HPDE6-E6E7 (cell line): ENCODE data around the gene FBXO40.
"Not testable (repeated sequence)": the region's sequence is repeated elsewhere in the genome, so short reads cannot be mapped to it uniquely, and the experiment has no call there.

ENCODE experiments used
- DNase-seq: peaks from one replicate; pipeline ENCODE4 v3.0.0; 2011; ENCODE audit warnings: missing footprints; ENCODE audit errors: extremely low spot score

Gene FBXO40, protein sequence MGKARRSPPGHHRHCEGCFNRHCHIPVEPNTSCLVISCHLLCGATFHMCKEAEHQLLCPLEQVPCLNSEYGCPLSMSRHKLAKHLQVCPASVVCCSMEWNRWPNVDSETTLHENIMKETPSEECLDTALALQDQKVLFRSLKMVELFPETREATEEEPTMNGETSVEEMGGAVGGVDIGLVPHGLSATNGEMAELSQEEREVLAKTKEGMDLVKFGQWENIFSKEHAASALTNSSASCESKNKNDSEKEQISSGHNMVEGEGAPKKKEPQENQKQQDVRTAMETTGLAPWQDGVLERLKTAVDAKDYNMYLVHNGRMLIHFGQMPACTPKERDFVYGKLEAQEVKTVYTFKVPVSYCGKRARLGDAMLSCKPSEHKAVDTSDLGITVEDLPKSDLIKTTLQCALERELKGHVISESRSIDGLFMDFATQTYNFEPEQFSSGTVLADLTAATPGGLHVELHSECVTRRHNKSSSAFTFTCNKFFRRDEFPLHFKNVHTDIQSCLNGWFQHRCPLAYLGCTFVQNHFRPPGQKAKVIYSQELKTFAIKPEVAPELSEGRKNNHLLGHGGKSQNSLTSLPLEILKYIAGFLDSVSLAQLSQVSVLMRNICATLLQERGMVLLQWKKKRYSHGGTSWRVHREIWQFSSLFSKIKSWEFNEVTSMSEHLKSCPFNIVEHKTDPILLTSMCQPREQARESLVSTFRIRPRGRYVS

DNA sequence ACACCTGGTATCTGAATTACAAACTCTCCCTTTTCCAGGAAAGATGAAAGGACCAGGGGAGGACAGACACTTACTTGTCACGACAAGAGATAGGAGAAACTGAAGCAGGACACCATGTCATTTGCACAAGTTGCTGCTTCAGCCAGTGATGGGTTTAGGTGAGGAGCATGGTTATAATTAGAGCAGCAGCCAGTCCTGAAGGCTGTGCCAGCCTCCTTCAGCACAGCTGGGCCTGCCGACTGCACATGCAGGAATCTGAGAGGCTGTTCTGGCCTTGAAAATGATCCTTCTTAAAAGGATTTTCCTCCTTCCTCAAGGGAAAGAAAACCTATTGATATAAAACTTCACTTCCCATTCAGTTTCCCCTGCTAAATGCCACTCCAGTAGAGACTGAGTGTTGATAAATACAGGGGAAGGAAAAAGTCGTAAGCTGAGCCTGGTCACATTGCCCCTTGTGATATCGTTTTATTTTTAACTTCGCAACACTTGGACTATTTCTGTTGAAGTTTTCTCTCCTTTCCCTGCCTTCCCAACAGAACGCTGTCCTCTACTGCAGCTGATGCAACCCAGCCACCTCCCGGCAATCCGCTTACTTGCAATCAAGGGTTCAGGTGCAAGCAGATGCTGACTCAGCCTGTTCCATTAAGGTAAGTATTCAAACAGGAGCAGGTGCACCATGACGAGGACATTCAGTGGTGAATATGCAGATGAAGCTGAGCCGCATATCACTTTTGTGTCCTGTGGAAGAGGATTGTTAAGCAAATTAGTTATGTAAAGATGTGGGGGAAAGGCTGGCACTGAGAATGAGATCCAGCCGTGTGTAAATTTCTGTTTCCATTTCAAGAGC is at the start of gene FBXO40:
TSS of gene FBXO40 (plus strand) at position 524 of the 847 bp plus-strand sequence. CDS start 27,197 bp downstream, outside the sequence.
- no peak for DNase-seq

DNA sequence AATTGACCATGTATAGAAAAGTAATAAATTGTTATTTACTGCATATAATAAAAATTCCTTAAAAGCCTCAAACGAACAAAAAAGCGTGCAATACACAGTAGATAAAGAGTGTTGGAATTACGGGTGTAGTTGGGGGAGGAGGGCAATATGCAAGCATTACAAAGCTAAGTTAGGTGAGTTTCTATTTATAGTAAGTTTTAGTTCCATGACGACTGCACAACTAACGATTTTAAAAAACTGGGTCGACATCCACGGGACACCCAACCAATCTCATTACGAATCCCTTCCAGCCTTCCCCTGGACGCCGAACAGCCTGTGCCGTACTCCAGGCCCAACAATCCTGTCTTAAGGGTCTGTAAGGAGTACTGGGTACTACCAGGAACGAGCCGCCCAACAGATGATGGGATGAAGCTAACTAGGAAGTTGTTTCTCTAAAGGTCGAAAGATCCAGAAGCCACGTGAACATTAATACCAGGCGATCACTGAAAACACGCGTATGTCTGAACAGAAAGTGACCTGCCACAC is 48.1 kb upstream of the FBXO40 start:
- DNase-seq = peak; percentile 25

DNA sequence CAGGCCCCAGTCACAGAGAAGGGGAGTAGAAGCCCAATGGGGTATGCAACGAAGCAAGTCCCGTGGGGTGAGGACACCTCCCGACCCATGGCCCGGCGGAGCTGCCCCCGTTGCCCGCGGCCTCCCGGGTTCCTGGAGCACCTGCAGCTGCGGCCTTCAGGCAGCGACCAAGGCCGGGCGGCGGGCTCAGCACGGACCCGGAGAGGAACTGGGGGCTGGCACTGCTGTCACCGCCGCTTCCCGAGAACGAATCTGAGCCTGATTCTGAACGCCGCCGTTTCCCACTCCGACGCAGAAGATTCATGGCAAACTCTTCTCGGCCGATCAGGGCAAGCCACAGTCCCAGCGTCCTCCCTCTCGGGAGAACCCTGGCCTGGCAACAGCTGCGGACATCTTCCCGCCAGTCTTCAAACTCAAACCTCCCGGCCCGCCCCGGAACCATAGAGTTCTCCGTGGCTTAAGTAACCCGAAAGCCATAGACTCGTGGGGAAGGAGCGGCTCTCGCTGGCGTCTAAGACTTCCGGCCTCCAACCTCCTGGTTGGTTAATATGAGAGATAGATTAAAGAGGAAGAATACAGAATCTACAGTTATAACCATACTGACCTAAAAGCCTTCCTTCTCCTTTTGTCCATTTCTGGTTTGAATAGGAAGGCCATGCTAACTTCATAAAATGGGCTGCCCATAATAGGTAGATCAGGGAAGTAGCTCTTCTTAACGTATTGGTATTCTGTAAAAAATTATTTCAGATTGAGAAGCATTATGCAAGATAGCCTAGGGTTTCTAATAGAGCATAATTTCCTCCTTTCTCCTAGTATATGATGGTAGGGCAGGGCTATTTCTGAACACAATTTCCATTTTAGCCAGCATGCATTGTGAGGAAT is 47.4 kb upstream of the FBXO40 start, which contains the start of gene POLQ:
TSS of gene POLQ (minus strand) at position 415 of the 882 bp plus-strand sequence. CDS start at position 304, 111 bp downstream.
- DNase-seq = peak; percentile 85

DNA sequence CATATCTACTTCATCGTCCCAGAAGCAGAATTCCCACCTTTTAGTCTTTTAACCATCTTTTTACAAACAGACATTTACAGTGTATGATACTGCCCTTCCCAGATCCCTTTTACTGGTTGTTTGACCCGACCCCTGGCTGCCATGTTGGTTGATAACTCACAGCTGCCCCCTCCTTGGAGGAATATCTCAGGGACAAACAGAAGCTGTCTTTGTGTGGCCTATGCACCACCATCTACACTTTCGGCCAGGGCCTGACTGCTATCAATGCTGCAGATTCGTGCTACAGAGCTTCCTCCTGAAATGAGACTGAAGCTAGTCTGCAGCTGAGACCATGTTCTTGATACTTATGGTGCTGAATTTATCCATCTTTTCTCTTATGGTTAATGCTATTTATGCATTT is 40.8 kb upstream of the FBXO40 start:
- DNase-seq = no peak

DNA sequence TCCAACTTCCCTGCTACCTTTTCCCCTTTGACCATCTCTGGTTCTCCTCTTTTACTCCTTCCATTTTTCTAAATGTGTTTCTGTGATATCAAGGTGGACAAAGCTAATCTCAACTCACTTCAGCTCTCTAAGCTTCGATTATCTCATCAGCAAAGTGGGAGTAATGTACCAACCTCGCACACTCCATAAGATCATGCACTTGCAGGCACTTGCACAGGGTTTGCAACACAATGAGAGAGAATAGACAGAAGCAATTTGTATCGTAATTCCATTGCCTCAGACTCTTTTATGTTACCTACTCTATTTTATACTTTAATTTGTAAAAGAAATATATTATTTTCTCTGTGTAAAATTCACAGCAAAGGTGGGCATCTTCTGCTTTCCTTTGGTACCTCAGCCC is 40.4 kb upstream of the FBXO40 start:
- DNase-seq = no peak

DNA sequence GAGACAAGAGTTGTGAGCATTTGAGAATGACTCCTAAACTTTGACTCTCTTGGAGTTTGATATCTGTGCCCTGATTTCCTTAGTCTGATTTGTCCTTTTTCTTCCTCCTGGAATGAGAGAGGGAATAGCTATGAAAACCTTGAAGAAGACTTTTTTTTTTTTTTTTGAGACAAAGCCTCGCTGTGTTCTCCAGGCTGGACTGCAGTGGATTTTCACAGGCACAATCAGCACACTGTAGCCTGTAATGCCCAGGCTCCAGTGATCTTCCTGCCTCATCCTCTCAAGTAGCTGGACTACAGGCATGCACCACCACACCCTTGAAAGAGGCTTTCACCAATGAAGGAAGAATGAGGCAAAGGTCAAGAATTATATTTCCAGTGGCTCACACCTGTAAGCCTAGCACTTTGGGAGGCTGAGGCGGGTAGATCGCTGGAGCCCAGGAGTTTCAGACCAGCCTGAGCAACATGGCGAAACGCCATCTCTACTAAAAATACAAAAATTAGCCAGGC is 35.7 kb upstream of the FBXO40 start:
- DNase-seq = no peak

DNA sequence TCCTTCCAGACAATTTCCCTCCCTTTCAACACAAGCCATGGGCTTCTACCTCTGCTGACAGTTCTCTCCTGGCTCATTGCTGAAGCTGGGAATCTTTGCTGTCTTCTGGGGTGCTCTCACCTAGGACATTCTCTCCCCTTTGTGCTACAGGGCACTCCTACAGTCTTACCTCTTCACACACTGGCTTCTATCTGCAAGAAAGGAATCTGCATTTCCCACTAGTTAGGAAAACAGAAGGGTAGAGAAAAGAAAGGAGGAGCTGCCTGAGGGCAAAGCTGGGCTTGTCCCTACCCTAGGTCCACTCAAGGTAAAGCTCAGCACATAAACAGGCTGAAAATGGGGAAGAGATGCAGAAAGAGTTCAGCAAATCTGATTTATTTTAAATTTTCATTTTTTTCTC is 31.0 kb upstream of the FBXO40 start:
- DNase-seq = no peak

DNA sequence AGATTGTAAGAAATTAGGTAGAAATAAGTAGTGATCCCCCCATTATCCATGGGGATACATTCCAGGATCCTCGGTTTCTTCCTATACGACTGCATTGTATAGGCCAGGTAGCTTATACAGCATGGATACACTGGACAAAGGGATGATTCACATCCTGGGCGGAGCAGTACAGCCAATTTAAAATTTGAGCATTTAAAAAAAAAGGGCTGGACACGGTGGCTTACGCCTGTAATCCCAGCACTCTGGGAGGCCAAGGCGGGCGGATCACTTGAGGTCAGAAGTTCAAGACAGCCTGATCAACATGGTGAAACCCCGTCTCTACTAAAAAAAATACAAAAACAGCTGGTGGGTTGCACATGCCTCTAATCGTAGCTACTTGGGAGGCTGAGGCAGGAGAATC is 26.4 kb upstream of the FBXO40 start:
- DNase-seq = no peak

DNA sequence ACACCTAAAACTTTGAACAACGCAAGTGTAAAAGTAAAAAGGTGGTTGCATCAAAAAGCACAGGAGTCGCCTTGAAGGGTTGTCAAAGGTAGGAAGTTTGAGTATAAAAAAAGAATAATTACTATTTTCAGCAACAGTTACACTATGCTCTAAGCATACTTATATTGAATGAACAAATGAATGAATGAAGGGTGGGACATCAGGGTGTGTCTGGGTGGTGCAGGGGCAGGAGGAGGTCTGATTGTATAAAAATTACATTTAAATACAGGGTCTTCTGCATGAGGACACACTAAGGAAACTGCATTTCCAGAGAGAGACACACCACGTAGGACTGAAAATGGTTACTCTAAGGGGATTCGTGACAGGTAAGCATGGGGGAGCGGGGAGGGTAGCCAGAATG is 25.5 kb upstream of the FBXO40 start, which contains the start of gene ARGFX:
TSS of gene ARGFX (plus strand) at position 301 of the 400 bp plus-strand sequence. CDS start 2,765 bp downstream, outside the sequence.
- DNase-seq = no peak

DNA sequence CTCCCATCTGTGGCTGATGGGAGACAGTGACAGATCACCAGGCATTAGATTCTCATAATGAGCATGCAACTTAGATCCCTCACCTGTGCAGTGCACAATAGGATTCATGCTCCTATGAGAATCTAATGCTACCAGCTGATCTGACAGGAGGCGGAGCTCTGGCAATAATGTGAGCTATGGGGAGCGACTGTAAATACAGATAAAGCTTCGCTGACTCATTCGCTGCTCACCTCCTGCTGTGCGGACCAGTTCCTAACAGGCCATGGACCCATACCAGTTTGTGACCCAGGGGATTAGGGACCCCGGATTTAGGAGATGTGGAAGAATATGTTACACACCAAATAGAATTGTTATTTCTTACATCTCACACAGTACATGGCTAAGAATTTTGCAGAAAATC is 18.7 kb upstream of the FBXO40 start:
- peak; percentile 20 for DNase-seq

DNA sequence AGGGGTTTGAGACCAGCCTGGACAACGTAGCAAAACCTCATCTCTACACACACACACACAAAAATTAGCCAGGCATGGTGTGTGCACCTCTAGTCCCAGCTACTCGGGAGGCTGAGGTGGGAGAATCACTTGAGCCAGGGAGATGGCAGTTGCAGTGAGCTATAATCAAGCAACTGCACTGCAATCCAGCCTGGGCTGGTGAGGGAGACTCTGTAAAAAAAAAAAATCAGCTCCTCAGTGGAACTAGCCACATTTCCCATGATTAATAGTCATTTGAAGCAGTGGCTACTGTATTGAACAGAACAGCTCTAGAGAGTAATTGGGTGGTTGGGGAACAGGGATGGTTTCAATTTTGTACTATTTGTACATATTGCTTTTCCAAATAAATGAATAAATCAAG is 11.5 kb upstream of the FBXO40 start:
- DNase-seq = no peak

DNA sequence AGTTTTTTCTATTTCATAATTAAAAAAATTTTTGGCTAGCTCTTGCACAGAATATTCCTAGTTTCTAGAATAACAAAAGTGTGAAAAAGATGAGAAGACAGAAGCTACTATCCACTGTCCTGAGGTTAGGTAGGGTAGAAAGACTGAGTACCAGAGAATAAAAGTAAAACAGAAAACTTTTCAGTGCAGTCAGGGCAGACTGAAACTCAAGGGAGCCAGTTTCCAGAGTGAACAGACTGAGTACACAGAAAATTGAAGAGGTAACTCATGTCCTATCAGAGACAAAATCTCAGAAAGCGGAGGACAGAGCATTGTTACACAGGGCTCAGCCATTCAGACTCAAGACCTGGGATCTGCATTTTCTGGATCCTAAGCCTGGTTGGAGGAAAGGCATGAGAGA is 8.8 kb upstream of the FBXO40 start:
- DNase-seq = no peak

DNA sequence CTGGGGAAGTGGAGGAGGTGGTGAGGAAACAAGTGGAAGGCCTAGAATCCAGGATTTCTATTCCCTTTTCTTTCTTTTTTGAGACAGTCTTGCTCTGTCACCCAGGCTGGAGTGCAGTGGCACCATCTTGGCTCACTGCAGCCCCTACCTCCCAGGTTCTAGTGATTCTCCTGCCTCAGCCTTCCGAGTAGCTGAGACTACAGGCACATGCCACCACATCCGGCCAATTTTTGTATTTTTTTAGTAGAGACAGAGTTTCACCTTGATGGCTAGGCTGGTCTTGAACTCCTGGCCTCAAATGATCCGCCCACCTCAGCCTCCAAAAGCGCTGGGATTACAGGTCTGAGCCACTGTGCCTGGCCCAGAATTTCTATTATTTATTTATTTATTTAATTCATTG is 627 bp downstream of the FBXO40 start:
- not testable (repeated sequence) for DNase-seq

DNA sequence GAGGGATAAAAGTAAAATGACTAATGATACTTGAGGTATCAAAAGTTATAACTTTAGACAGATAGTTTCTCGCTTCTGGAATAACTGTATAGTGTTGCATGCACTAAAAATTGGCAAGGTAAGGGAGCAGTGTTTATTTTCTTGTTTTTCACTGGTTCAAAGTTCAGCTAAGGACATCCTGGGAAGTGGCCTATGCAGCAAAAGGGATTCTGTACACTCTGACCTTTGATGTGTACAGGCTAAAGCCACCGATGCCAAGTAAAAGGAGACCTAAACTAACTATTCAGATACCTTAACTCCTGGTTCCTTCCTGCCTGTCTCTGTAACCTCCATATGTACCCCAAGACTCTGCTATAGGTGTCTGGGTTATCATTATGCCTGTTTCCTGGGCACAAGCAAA is 1.7 kb downstream of the FBXO40 start:
- no peak for DNase-seq

DNA sequence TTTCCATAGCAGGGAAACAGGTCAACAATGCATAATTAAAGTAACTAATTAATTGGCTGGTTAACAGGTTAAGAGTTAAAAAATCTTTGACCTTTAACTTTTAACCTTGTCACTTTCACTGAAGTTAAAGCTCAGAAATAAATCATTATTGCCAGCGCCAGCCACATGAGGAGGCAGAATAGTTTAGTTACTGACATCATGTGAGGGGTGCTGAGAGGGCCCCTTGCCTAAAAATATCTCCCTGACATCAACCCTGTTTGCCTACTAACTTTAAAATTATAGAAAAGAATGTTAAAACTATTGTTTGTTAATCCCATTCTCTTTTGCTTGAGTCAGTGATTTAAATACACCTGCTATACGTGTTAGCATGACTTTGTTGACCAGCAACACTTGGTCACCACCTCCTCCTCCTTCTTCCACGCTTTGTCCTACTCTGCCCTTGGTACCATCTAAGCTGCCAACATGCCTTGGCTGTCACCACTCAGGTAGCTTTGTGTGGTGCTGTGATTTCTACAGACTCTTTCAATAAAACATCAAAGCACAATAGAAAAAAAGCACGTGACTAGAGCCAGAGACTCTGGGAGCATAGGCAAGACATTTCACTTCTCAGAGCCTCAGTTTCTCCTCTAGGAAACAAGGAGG is 2.7 kb downstream of the FBXO40 start:
- no peak for DNase-seq

DNA sequence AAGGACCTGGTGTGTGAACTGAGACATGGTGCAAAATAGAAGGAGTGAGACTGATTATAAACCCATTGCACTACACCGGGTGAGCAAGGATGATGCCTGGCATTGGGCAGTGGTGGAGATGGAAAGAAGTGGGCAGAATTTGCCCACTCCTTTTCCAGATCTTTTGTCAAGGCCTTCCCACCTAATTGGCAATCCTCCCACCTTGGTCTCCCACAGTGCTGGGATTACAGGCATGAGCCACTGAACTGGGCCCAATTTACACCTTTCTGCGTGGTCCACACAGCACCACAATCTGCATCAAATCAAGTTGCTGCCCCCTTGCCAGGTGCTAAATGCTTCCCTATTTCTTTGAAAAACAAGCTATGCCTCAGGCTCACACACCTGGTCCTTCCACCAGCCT is 5.4 kb downstream of the FBXO40 start:
- no peak for DNase-seq

DNA sequence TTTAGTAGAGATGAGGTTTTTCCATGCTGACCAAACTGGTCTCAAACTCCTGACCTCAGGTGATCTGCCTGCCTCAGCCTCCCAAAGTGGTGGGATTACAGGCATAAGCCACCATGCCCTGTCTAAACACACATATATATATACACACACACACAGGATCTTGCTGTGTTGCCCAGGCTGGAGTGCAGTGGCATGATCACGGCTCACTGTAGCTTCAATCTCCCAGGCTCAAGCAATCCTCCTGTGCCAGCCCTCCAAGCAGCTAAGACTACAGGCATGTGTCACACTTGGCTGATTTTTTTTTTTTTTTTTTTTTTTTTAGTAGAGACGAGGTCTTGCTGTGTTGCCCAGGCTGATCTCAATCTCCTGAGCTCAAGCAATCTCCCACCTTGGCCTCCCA is 6.7 kb downstream of the FBXO40 start:
- DNase-seq = not testable (repeated sequence)

DNA sequence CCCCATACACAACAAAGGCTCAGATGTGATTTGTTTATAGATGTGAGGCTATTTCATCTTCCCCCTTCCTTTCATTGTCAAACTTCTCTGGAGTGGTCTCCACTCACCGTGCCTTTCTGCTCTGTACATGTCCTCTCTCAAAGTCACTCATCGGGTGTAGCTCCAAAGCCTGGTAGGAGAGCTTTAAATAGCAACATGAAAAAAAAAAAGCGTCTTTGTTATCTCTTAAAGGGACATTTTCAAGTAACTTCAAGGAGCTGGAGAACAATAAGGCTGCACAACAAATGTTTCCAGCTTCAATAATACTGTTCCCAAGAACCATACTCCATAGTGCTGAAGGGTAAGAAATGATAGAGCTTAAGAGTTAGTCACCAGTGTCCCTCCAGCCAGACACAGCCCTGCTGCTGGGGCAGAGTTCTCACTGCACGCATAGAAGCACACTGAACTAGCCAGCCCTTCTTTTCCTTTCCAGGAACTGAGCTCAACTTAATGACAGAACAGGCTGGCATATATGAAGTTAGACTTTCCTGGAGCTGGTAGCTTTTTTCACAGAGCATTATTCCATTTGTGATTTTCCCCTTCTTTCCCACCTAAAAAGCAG is 8.1 kb downstream of the FBXO40 start:
- DNase-seq = no peak

DNA sequence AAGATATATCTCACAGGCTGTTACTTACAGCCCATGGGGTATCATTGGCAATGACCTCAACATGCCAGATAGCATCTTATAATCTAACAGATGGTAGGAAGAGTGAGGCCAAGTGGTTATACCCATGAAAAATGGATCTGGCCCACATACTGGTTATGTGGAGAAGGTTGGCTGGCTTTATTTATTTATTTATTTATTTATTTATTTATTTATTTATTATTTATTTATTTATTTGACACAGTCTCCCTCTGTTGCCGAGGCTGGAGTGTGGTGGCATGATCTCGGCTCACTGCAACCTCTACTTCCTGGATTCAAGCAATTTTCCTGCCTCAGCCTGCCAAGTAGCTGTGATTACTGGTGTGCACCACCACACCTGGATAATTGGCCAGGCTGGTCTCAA is 11.6 kb downstream of the FBXO40 start:
- no peak for DNase-seq

DNA sequence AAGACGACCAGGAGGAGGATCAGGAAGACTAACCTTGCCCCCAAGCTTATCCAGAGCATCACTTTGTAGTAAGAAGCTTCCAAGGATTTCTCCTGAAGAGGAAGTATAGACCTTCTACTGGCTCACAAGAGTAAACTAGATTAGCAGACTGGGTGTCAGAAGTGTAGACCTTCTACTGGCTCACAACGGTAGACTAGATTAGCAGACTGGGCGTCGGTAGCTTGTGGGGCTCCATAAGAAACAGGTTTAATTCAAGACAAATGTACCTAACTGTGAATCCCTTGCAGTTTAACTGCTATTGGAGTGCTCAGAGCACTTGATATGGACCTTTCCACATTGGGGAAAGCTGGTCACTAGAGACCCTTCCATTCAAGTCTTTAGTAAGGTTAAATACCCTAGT is 12.9 kb downstream of the FBXO40 start:
- DNase-seq = no peak
